GM23338 (cell line): Measurements from ENCODE around the gene LMO1. TPM values are rescaled to one million over a fixed set of nuclear protein-coding genes. Genes with fewer than 3 reads are reported as not detected.

Experiments used
- ATAC-seq: fragments of 200-7000 bp; cut with Tn5 transposase; 3 replicates; pipeline ENCODE4 v1.9.1; 2020
- DNase-seq: peaks from one replicate; pipeline ENCODE4 v3.0.0-alpha.2; 2015; ENCODE audit warnings: low spot score
- H2AFZ ChIP-seq: fragments of 200-600 bp; sonication (generic); 2 replicates; pipeline ENCODE4 v1.8.0; 2016; ENCODE audit warnings: antibody characterized with exemption, mild to moderate bottlenecking, moderate library complexity
- H3F3A ChIP-seq: fragments of 200-600 bp; sonication (generic); replicated peaks from 2 replicates; pipeline ENCODE4 v1.8.0; 2017; ENCODE audit warnings: antibody characterized with exemption, mixed run types, low read depth
- H3K27ac ChIP-seq: fragments of 200-600 bp; sonication (generic); 2 replicates; pipeline ENCODE4 v1.6.1; 2016; ENCODE audit warnings: low read depth
- H3K27me3 ChIP-seq: fragments of 200-600 bp; sonication (generic); 2 replicates; pipeline ENCODE4 v1.8.0; 2016; ENCODE audit warnings: mild to moderate bottlenecking, mixed run types, moderate library complexity; ENCODE audit not compliant: insufficient read depth
- H3K36me3 ChIP-seq: fragments of 200-600 bp; sonication (generic); 2 replicates; pipeline ENCODE4 v1.8.0; 2016; ENCODE audit warnings: mild to moderate bottlenecking; ENCODE audit not compliant: insufficient read depth
- H3K4me1 ChIP-seq: fragments of 200-600 bp; sonication (generic); 2 replicates; pipeline ENCODE4 v1.8.0; 2016; ENCODE audit warnings: mild to moderate bottlenecking, moderate library complexity; ENCODE audit not compliant: insufficient read depth
- H3K4me2 ChIP-seq: fragments of 200-600 bp; sonication (generic); 2 replicates; pipeline ENCODE4 v1.7.1; 2017; ENCODE audit warnings: mixed run types
- H3K4me3 ChIP-seq: fragments of 200-600 bp; sonication (generic); 2 replicates; pipeline ENCODE4 v1.6.1; 2016; ENCODE audit warnings: mixed run types
- H3K79me2 ChIP-seq: fragments of 200-600 bp; sonication (generic); replicated peaks from 2 replicates; pipeline ENCODE4 v1.8.0; 2017; ENCODE audit warnings: mild to moderate bottlenecking; ENCODE audit not compliant: insufficient read depth
- H3K9me2 ChIP-seq: fragments of 200-600 bp; sonication (generic); 2 replicates; pipeline ENCODE4 v1.8.0; 2017; ENCODE audit not compliant: insufficient read depth
- H4K20me1 ChIP-seq: fragments of 200-600 bp; sonication (generic); replicated peaks from 2 replicates; pipeline ENCODE4 v1.8.0; 2017; ENCODE audit warnings: mild to moderate bottlenecking; ENCODE audit not compliant: insufficient read depth
- H3K27ac Mint-ChIP-seq: 2 replicates; pipeline ENCODE4 v1.8.0; 2020; ENCODE audit warnings: inconsistent platforms, mild to moderate bottlenecking, moderate library complexity, mixed read lengths
- H3K27me3 Mint-ChIP-seq: 3 replicates; pipeline ENCODE4 v1.8.0; 2022; ENCODE audit warnings: low read depth, mild to moderate bottlenecking, moderate library complexity, mixed read lengths, inconsistent platforms; ENCODE audit not compliant: insufficient read depth, poor library complexity
- H3K36me3 Mint-ChIP-seq: 3 replicates; pipeline ENCODE4 v1.8.0; 2021; ENCODE audit warnings: low read depth, mild to moderate bottlenecking, inconsistent platforms, moderate library complexity, mixed read lengths
- H3K4me1 Mint-ChIP-seq: 3 replicates; pipeline ENCODE4 v1.8.0; 2020; ENCODE audit warnings: mild to moderate bottlenecking, inconsistent platforms, mixed read lengths
- H3K4me3 Mint-ChIP-seq: 3 replicates; pipeline ENCODE4 v1.8.0; 2021; ENCODE audit warnings: moderate library complexity, mild to moderate bottlenecking, inconsistent platforms, mixed read lengths
- H3K9me3 Mint-ChIP-seq: 3 replicates; pipeline ENCODE4 v1.8.0; 2020; ENCODE audit warnings: moderate library complexity, mild to moderate bottlenecking, inconsistent platforms, mixed read lengths
- CREB1 ChIP-seq: fragments of 250-450 bp; sonication (Bioruptor Pico); IDR thresholded peaks from 2 replicates; pipeline ENCODE4 v1.5.0; 2020; ENCODE audit warnings: low read depth, mild to moderate bottlenecking, moderate library complexity
- EZH2 ChIP-seq: fragments of 200-600 bp; sonication (generic); IDR thresholded peaks from one replicate; pipeline ENCODE4 v1.8.0; 2017; ENCODE audit warnings: antibody characterized with exemption, mild to moderate bottlenecking, low read depth; ENCODE audit not compliant: unreplicated experiment
- NANOG ChIP-seq: IDR thresholded peaks from 2 replicates; pipeline ENCODE4 v1.6.1; 2016; ENCODE audit warnings: antibody characterized with exemption, borderline replicate concordance
- ZNF114 ChIP-seq: fragments of 250-450 bp; sonication (Bioruptor Pico); IDR thresholded peaks from 2 replicates; pipeline ENCODE4 v1.5.0; 2020; ENCODE audit warnings: mild to moderate bottlenecking, moderate library complexity
- polyA plus RNA-seq: library from polyadenylated mRNA; unstranded; fragments of >200 nt; fragmentation: Nextera tagmentation; extraction: Ambion mirVana; gene quantifications from 2 replicates; pipeline ENCODE4 v1.2.1, GENCODE V29; 2016
- total RNA-seq: library from RNA; depleted of rRNA; stranded (reverse); fragments of >200 nt; shearing (Covaris generic); gene quantifications from 2 replicates; pipeline ENCODE4 v1.2.3, GENCODE V29; 2014
- TF ChIP-seq, protein P1 (sequence below), 2 experiments: fragments of 200-600 bp in 1 of 2; sonication (generic) in 1 of 2; conservative IDR thresholded peaks; 2 replicates each; pipeline versions ENCODE4 v1.5.1 to v1.6.1; 2016 to 2017; ENCODE audit warnings: antibody characterized with exemption in 2 of 2, low read depth in 2 of 2, mild to moderate bottlenecking in 2 of 2, moderate library complexity in 1 of 2
- TF ChIP-seq, protein P2 (sequence below): IDR thresholded peaks from 2 replicates; pipeline ENCODE4 v1.6.1; 2016; ENCODE audit warnings: antibody characterized with exemption
- TF ChIP-seq, protein P3 (sequence below): IDR thresholded peaks from one replicate; pipeline ENCODE4 v1.6.1; 2018; ENCODE audit warnings: antibody characterized with exemption; ENCODE audit not compliant: unreplicated experiment

The LMO1 gene
- total and polyA plus RNA-seq, 2 experiments from 2014 or later: 0.40 TPM; not detected in 1

DNA sequence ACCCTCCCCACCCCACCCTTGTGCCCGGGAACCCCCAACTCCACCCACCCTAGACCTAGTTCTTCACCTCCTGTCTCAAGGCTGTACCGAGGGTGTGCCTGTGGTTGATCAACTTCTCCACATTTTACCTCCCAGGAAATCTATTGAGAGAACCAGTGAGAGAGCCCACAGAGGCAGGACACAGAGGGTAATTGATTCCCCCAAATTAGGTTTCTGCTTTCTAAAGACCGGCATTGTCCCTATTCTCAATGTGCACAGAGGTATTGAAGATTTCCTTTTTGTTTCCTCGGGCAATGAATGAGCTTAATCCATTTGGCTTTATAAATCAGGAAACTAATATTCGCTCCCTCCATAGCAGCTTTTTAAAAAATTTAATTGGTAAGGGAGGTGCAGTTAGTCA is 6.0 kb upstream of the LMO1 start:
- Mint-ChIP-seq H3K4me3 (no peak overlapping the region), H3K36me3 (no peaks in the 10 kb centered on the region; the same call in 2 of the 3 replicates), H3K27me3 (peaks cover 57% of the 10 kb centered on the region), H3K9me3 (peaks cover 2% of the 10 kb centered on the region; the same call in 1 of the 3 replicates), H3K4me1 (peaks cover 14% of the 10 kb centered on the region; the same call in 2 of the 3 replicates), H3K27ac (no peak overlapping the region)
- H3K9me2 ChIP-seq: no peaks in the 10 kb centered on the region; the same call in 1 of the 2 replicates
- no peak overlapping the region for H3K4me3 ChIP-seq
- H3K36me3 ChIP-seq: no peaks in the 10 kb centered on the region
- peaks cover 4% of the 10 kb centered on the region; the same call in 1 of the 2 replicates for H4K20me1 ChIP-seq
- H3K27me3 ChIP-seq: peaks cover 75% of the 10 kb centered on the region
- no peaks in the 10 kb centered on the region for H3K79me2 ChIP-seq
- H3K4me1 ChIP-seq: peaks cover 10% of the 10 kb centered on the region; the same call in 1 of the 2 replicates
- no peak overlapping the region for H3K27ac ChIP-seq
- H3F3A ChIP-seq: no peaks in the 10 kb centered on the region
- ATAC-seq (no peak), DNase-seq (no peak)
- H2AFZ ChIP-seq: no peak overlapping the region
- H3K4me2 ChIP-seq: no peak overlapping the region
- TF ChIP-seq CREB1: no peak
- TF ChIP-seq, protein P1, sequence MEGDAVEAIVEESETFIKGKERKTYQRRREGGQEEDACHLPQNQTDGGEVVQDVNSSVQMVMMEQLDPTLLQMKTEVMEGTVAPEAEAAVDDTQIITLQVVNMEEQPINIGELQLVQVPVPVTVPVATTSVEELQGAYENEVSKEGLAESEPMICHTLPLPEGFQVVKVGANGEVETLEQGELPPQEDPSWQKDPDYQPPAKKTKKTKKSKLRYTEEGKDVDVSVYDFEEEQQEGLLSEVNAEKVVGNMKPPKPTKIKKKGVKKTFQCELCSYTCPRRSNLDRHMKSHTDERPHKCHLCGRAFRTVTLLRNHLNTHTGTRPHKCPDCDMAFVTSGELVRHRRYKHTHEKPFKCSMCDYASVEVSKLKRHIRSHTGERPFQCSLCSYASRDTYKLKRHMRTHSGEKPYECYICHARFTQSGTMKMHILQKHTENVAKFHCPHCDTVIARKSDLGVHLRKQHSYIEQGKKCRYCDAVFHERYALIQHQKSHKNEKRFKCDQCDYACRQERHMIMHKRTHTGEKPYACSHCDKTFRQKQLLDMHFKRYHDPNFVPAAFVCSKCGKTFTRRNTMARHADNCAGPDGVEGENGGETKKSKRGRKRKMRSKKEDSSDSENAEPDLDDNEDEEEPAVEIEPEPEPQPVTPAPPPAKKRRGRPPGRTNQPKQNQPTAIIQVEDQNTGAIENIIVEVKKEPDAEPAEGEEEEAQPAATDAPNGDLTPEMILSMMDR (conservative IDR thresholded peaks at IDR 0.05; ENCODE audit: low read depth in 2 of 2): no peak
- peak; percentile 20 for TF ChIP-seq EZH2
- TF ChIP-seq NANOG: no peak
- TF ChIP-seq, protein P2, sequence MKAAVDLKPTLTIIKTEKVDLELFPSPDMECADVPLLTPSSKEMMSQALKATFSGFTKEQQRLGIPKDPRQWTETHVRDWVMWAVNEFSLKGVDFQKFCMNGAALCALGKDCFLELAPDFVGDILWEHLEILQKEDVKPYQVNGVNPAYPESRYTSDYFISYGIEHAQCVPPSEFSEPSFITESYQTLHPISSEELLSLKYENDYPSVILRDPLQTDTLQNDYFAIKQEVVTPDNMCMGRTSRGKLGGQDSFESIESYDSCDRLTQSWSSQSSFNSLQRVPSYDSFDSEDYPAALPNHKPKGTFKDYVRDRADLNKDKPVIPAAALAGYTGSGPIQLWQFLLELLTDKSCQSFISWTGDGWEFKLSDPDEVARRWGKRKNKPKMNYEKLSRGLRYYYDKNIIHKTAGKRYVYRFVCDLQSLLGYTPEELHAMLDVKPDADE: no peak
- TF ChIP-seq, protein P3, sequence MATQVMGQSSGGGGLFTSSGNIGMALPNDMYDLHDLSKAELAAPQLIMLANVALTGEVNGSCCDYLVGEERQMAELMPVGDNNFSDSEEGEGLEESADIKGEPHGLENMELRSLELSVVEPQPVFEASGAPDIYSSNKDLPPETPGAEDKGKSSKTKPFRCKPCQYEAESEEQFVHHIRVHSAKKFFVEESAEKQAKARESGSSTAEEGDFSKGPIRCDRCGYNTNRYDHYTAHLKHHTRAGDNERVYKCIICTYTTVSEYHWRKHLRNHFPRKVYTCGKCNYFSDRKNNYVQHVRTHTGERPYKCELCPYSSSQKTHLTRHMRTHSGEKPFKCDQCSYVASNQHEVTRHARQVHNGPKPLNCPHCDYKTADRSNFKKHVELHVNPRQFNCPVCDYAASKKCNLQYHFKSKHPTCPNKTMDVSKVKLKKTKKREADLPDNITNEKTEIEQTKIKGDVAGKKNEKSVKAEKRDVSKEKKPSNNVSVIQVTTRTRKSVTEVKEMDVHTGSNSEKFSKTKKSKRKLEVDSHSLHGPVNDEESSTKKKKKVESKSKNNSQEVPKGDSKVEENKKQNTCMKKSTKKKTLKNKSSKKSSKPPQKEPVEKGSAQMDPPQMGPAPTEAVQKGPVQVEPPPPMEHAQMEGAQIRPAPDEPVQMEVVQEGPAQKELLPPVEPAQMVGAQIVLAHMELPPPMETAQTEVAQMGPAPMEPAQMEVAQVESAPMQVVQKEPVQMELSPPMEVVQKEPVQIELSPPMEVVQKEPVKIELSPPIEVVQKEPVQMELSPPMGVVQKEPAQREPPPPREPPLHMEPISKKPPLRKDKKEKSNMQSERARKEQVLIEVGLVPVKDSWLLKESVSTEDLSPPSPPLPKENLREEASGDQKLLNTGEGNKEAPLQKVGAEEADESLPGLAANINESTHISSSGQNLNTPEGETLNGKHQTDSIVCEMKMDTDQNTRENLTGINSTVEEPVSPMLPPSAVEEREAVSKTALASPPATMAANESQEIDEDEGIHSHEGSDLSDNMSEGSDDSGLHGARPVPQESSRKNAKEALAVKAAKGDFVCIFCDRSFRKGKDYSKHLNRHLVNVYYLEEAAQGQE: no peak

DNA sequence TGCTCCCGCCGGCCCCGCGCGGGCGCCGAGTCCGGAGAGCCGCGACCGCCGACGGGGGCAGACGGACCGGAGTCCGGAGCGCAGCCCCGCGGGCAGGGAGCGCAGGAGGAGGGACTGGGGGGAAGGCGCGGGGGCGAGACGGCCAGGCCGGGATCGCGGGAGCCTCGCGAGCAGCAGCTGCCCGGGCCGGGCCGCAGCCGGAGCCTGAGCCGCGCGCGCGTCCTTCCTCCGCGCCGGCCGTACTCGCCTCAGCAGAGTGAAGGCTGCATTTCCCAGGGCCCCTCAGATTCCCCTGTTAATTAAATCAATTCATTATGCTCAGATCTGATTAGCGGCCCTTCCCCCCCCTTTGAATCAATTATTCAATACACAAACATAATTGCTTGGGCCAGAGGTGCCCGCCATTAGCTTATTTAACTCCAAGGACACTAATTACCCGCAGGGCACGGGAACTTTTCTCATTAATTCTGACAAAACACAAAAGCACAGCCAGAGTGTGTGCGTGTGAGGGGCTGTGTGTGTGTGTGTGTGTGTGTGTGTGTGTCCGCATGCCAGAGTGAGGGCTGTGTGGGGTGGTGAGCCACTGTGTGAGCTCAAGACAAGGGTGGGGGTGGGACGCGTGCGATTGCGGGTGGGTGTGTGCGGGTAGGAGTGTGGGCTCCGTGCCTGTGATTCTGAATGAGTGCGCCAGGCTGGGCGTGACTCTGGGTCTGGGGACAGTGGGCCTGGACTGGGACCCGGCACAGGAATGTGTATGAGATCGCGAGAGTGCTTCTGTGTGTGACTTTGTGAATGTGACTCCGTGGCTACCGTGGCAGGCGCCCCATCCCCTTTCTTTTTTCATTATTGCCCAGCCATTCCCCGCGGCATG is 5.1 kb upstream of the LMO1 start:
- Mint-ChIP-seq H3K27me3 (peaks cover 66% of the 10 kb centered on the region), H3K9me3 (no peaks in the 10 kb centered on the region), H3K27ac (no peak overlapping the region), H3K4me3 (peak overlapping the region; percentile 74), H3K4me1 (peaks cover 14% of the 10 kb centered on the region; the same call in 2 of the 3 replicates), H3K36me3 (no peaks in the 10 kb centered on the region)
- H2AFZ ChIP-seq: peak overlapping the region; percentile 78
- H3K9me2 ChIP-seq: no peaks in the 10 kb centered on the region
- DNase-seq: peak; percentile 57
- H3K4me1 ChIP-seq: peaks cover 10% of the 10 kb centered on the region; the same call in 1 of the 2 replicates
- peak; percentile 54 for ATAC-seq
- H3K27ac ChIP-seq: no peak overlapping the region
- TF ChIP-seq NANOG (no peak), ZNF114 (CRISPR knock-in tag) (no peak), EZH2 (peak; percentile 93)
- no peaks in the 10 kb centered on the region for H3K79me2 ChIP-seq
- peak overlapping the region; percentile 86 for H3K4me2 ChIP-seq
- no peaks in the 10 kb centered on the region for H3K36me3 ChIP-seq
- peaks cover 84% of the 10 kb centered on the region for H3K27me3 ChIP-seq
- no peaks in the 10 kb centered on the region for H3F3A ChIP-seq
- H3K4me3 ChIP-seq: peak overlapping the region; percentile 63
- peaks cover 4% of the 10 kb centered on the region; the same call in 1 of the 2 replicates for H4K20me1 ChIP-seq
